Psoas muscle (tissue), 8 donors: ENCODE measurements around the gene POU4F2. TPM values are rescaled to one million over a fixed set of nuclear protein-coding genes. Genes with fewer than 3 reads are reported as not detected.
A peak's percentile ranks its signal among the peaks of the same experiment; 100 is the strongest.

Experiments used
- ATAC-seq, 4 donors: fragments of 200-7000 bp; cut with Tn5 transposase; one replicate each; pipeline ENCODE4 v1.9.1; 2020; ENCODE audit warnings: moderate library complexity in 3 of 4, mild to moderate bottlenecking in 2 of 4
- DNase-seq, 2 donors: peaks; one replicate each; pipeline ENCODE4 v3.0.0-alpha.2; 2020
- H3K27ac ChIP-seq: fragments of 200-600 bp; one replicate; pipeline ENCODE4 v1.8.0; 2022
- H3K27me3 ChIP-seq, 3 donors: fragments of 200-600 bp in 1 of 3; one replicate each; pipeline versions ENCODE4 v1.6.1 to v1.8.0; 2013 to 2022; ENCODE audit warnings: low read length in 2 of 3, mild to moderate bottlenecking in 2 of 3, moderate library complexity in 1 of 3; ENCODE audit not compliant: insufficient read depth in 3 of 3
- H3K36me3 ChIP-seq, 2 donors: fragments of 200-600 bp in 1 of 2; one replicate each; pipeline versions ENCODE4 v1.6.1 to v1.8.0; 2013 to 2022; ENCODE audit warnings: low read depth in 1 of 2, mild to moderate bottlenecking in 1 of 2, moderate library complexity in 1 of 2; ENCODE audit not compliant: insufficient read depth in 1 of 2
- H3K4me1 ChIP-seq: fragments of 200-600 bp; one replicate; pipeline ENCODE4 v1.8.0; 2022
- H3K4me3 ChIP-seq: fragments of 200-600 bp; one replicate; pipeline ENCODE4 v1.8.0; 2022; ENCODE audit warnings: mild to moderate bottlenecking
- H3K9me3 ChIP-seq: fragments of 200-600 bp; one replicate; pipeline ENCODE4 v1.8.0; 2022
- WGBS, 3 donors: extraction: QIAGEN DNeasy Blood & Tissue Kit; methylation state at CpG; one replicate each; pipeline versions ENCODE4 v1.1.6 to v1.1.7; 2013; 5-methylcytosine and 5-hydroxymethylcytosine counted together
- intact Hi-C, 2 donors: fragments of 100-400 bp; cut with DNase I; formaldehyde crosslinking; loops; one replicate each; pipeline versions ENCODE4 v1.11.0 to v1.14.2; 2022
- polyA plus RNA-seq, 3 donors: library from polyadenylated mRNA; stranded (reverse); fragments of 200-250 nt; gene quantifications; one replicate each; pipeline ENCODE4 v1.2.3, GENCODE V29; 2013
- total RNA-seq, 4 donors: library from RNA; stranded (reverse); fragmentation: NEBNext Ultra II Directional in 2 of 4; extraction: Animal tissue kit (Norgen Biotek cat#: 25700) in 2 of 4; gene quantifications; one replicate each; pipeline versions ENCODE4 v1.2.1 to v1.2.4, GENCODE V29; 2021 to 2023
- TF ChIP-seq, protein P1 (sequence below): fragments of 200-600 bp; IDR thresholded peaks from one replicate; pipeline ENCODE4 v1.8.0; 2022; ENCODE audit warnings: antibody characterized with exemption
- donor health status: healthy with polysubstance abuse.
- donor health status: DM: no; HTN: no; CAD: no; lungs with moderate emphysema.
- donor health status: Bipolar disorder and iron deficiency.
- donor health status: healthy.
- donor health status: DM: yes; HTN: yes; CAD: no.
- donor health status: DM: no; HTN: no; CAD: no.
- donor health status: DM: no; HTN: no; CAD: no.
- donor health status: DM: yes; HTN: yes; CAD: no.

Gene POU4F2
- total and polyA plus RNA-seq, 7 donors, result not detected

DNA sequence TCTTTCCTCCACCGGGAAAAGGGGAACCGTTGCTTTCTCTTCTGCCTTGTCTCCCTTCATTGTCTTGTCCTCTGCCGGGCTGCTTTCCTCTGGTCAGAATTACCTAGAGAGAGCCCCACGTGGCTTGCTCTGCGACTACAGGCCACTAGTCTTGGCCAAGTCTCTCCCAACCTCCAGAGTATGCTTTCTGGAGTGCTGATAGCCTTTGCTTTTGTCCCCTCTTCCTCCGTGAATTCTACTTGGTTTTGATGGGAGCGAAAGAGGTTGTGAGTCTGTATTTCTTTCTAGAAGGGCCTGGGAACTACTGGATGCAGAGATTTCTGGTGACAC, 5.3 kb upstream of the POU4F2 start:
- no peaks in the 10 kb centered on the region for H3K9me3 ChIP-seq
- H3K27me3 ChIP-seq, result peaks cover 4 to 70% (median 23%) of the 10 kb centered on the region in 3 donors
- no peak overlapping the region for H3K4me3 ChIP-seq
- DNase-seq, result no peak
- TF ChIP-seq, protein P1, sequence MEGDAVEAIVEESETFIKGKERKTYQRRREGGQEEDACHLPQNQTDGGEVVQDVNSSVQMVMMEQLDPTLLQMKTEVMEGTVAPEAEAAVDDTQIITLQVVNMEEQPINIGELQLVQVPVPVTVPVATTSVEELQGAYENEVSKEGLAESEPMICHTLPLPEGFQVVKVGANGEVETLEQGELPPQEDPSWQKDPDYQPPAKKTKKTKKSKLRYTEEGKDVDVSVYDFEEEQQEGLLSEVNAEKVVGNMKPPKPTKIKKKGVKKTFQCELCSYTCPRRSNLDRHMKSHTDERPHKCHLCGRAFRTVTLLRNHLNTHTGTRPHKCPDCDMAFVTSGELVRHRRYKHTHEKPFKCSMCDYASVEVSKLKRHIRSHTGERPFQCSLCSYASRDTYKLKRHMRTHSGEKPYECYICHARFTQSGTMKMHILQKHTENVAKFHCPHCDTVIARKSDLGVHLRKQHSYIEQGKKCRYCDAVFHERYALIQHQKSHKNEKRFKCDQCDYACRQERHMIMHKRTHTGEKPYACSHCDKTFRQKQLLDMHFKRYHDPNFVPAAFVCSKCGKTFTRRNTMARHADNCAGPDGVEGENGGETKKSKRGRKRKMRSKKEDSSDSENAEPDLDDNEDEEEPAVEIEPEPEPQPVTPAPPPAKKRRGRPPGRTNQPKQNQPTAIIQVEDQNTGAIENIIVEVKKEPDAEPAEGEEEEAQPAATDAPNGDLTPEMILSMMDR, result no peak
- 1 to 3% (median 2%) methylated on average over 7 of the region's 7 CpGs for WGBS, 3 donors
- H3K4me1 ChIP-seq, result no peaks in the 10 kb centered on the region
- ATAC-seq, result no peak
- H3K27ac ChIP-seq, result no peak overlapping the region
- intact Hi-C loops, result no loop called here
- no peaks in the 10 kb centered on the region for H3K36me3 ChIP-seq

DNA sequence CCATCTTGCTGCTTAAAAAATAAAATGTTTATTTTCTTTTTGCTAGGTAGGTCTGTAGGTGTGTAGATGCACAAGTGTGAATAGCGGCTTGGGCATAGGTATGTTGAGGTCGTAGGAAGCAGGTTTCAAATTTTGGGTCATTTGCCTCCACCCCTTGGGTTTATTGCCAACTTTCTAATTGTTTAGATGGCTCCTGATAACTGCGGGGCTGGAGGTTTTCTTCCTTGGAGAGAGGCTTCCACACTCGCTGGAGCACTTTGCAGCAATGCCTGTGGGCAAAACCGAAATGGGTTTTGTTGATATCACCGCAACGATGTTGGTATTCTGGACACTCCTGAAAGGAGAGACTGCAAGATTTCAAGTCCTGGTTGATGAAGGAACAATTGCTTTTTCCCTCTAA, 3.9 kb upstream of the POU4F2 start:
- Histone ChIP-seq H3K27me3 (peaks cover 1 to 78% (median 31%) of the 10 kb centered on the region in 3 donors), H3K4me3 (no peak overlapping the region), H3K36me3 (no peaks in the 10 kb centered on the region), H3K9me3 (no peaks in the 10 kb centered on the region), H3K27ac (no peak overlapping the region), H3K4me1 (peaks cover 4% of the 10 kb centered on the region)
- ATAC-seq (no peak), DNase-seq (no peak)
- TF ChIP-seq, protein P1, result no peak
- intact Hi-C loops, result no loop called here
- 4 to 6% (median 6%) methylated on average over 7 of the region's 7 CpGs for WGBS, 3 donors

DNA sequence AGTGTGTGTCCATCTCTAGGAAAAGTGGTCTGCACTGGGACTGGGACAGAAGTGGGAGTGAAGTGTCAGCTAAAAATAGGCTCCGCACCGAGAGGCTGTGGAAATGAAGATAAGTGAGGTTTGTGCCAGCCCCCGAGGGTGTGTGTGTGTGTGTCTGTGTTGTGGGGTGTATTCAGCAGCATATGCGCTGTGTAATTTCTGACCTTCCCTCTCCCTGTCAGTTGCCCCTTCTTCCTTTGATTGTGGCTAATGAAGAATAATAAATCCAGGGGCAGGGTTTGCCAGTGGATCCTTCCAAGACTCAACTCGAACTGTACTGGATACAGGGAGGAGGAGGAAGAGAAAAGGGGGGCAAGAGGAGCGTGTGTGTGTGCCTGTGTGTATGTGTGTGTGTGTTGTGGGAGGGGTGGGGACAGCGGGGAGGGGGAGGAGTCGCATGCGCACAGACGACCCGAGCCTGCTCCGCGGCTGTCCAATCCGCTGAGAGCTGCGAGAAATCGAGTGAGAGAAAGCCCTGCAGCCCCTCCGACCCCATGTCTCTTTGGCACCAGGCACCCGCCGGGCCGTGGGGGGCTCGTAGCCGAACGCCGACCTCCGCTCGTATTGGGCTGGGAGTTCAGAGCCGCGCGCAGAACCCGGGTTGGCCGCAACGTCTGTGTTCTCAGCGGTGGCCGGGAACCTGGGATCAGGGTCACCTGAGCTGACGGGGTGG, 916 bp upstream of the POU4F2 start:
- H3K4me3 ChIP-seq, result peak overlapping the region; percentile 50
- H3K27ac ChIP-seq, result no peak overlapping the region
- no peaks in the 10 kb centered on the region for H3K9me3 ChIP-seq
- 2% methylated on average over 27 to 35 of the region's 35 CpGs for WGBS, 3 donors
- DNase-seq, result no peak
- no peaks in the 10 kb centered on the region for H3K36me3 ChIP-seq
- peaks cover 3 to 98% (median 39%) of the 10 kb centered on the region in 3 donors for H3K27me3 ChIP-seq
- no peak for ATAC-seq
- H3K4me1 ChIP-seq, result peaks cover 4% of the 10 kb centered on the region
- TF ChIP-seq, protein P1, result no peak
- intact Hi-C loops, result no loop called here

DNA sequence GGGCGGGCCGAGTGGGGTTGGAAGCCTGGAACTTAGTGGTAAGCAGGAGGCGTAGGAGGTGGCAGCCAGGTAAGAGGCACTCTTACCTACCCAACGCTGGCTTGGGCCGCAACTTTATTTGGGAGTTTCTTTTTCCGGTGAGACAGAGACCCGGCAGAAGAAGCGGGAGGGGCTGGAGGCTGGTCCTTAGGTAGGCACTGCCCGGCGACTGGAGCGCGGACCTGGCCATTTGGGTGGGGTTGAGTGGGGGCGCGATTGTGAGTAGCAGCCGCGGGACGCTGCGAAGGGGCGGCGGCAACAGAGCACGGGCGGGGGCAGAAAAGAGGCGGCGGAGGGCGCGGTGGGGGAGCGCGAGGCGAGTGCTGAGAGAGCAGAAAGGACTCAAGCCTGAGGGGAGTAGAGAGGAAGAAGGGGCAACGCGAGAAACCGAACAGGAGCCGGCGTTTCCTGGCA, 334 bp upstream of the POU4F2 start:
- ATAC-seq (no peak), DNase-seq (no peak)
- H3K36me3 ChIP-seq, result no peaks in the 10 kb centered on the region
- H3K27ac ChIP-seq, result no peak overlapping the region
- peaks cover 4% of the 10 kb centered on the region for H3K4me1 ChIP-seq
- no peaks in the 10 kb centered on the region for H3K9me3 ChIP-seq
- peaks cover 4 to 92% (median 34%) of the 10 kb centered on the region in 3 donors for H3K27me3 ChIP-seq
- peak overlapping the region; percentile 50 for H3K4me3 ChIP-seq
- 0 to 2% (median 0%) methylated on average over 26 to 34 of the region's 34 CpGs for WGBS, 3 donors
- TF ChIP-seq, protein P1, result no peak
- intact Hi-C loops, result no loop called here

DNA sequence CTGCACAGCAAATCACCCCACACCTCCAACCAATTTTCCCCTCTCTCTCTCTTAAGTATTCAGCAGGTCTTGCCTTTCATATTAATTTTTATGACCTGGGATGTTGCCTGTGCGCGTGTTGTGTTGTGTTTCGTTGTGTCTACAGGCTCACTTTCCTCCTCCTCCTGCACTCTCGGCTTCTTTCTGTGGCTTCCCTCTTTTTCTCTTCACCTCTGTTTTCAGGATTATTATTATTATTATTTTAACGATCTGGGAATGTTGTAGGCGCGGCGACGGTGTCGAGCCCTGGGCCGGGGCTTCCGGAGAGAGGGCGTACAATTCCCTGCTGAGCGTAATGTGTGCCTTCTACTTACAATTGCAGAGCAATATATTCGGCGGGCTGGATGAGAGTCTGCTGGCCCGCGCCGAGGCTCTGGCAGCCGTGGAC, 826 bp downstream of the POU4F2 start:
- no peaks in the 10 kb centered on the region for H3K9me3 ChIP-seq
- no peak overlapping the region for H3K27ac ChIP-seq
- no peaks in the 10 kb centered on the region for H3K36me3 ChIP-seq
- peak overlapping the region; percentile 50 for H3K4me3 ChIP-seq
- DNase-seq (no peak), ATAC-seq (no peak)
- intact Hi-C loops, result no loop called here
- TF ChIP-seq, protein P1, result no peak
- WGBS, 3 donors, result 0 to 3% (median 1%) methylated on average over 20 of the region's 20 CpGs
- H3K4me1 ChIP-seq, result peaks cover 4% of the 10 kb centered on the region
- peaks cover 4 to 83% (median 32%) of the 10 kb centered on the region in 3 donors for H3K27me3 ChIP-seq
